22Rv1 (cell line): ENCODE data around the gene LAMA2.

ENCODE experiments used
- ZFX ChIP-seq: fragments of 450-650 bp; IDR thresholded peaks from 2 replicates; pipeline ENCODE4 v1.6.1; 2017; ENCODE audit warnings: antibody characterized with exemption, borderline replicate concordance
- TF ChIP-seq, protein P1 (sequence below): fragments of 450-650 bp; IDR thresholded peaks from 2 replicates; pipeline ENCODE4 v1.5.1; 2017; ENCODE audit warnings: mild to moderate bottlenecking

DNA sequence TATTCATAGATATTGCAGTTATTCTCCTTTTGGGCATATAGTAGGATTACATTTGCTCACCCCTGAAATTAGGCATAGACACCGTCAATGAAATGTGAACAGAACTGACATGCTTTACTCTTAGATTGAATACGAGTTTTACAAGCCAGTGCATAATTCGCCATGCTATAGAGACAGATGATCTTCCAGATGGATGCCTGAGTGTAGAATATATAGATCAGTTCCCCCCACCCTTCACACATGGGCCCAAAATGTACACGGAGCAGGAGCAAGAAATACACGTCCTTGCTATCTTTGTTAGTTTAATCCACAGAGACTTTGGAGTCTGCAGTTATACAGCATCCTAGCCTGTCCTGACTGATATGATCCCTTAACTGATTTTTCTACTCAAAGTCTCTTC lies 47.4 kb downstream of the LAMA2 start:
- no peak for TF ChIP-seq ZFX
- TF ChIP-seq, protein P1, sequence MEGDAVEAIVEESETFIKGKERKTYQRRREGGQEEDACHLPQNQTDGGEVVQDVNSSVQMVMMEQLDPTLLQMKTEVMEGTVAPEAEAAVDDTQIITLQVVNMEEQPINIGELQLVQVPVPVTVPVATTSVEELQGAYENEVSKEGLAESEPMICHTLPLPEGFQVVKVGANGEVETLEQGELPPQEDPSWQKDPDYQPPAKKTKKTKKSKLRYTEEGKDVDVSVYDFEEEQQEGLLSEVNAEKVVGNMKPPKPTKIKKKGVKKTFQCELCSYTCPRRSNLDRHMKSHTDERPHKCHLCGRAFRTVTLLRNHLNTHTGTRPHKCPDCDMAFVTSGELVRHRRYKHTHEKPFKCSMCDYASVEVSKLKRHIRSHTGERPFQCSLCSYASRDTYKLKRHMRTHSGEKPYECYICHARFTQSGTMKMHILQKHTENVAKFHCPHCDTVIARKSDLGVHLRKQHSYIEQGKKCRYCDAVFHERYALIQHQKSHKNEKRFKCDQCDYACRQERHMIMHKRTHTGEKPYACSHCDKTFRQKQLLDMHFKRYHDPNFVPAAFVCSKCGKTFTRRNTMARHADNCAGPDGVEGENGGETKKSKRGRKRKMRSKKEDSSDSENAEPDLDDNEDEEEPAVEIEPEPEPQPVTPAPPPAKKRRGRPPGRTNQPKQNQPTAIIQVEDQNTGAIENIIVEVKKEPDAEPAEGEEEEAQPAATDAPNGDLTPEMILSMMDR, result no peak
